Fibroblast of the aortic adventitia (primary cell): ENCODE results near the gene NXPH4. TPM values are rescaled to one million over a fixed set of nuclear protein-coding genes. Genes with fewer than 3 reads are reported as not detected.

Source experiments
- DNase-seq: peaks from one replicate; pipeline ENCODE4 v3.0.0-alpha.2; 2010; ENCODE audit warnings: low read depth
- H3K4me3 ChIP-seq: 2 replicates; pipeline ENCODE4 v1.5.1; 2011; ENCODE audit warnings: low read depth, mild to moderate bottlenecking, control low read depth, low read length, moderate library complexity
- CTCF ChIP-seq: IDR thresholded peaks from 2 replicates; pipeline ENCODE4 v1.5.1; 2011; ENCODE audit warnings: mild to moderate bottlenecking, low read length, control low read depth, inconsistent platforms; ENCODE audit not compliant: insufficient read depth
- total RNA-seq: library from RNA; depleted of rRNA; stranded (reverse); fragments of >200 nt; gene quantifications from 2 replicates; pipeline ENCODE4 v1.2.3, GENCODE V29; 2012; ENCODE audit warnings: low replicate concordance

The NXPH4 gene
- total RNA-seq, 1 donor, result 1.9 TPM

- TF ChIP-seq CTCF, result no peak
- no peak for DNase-seq
- H3K4me3 ChIP-seq, result no peak overlapping the region
Observed at GRCh38 chr12:57212701-57213057, 3.9 kb upstream of the NXPH4 start.

- H3K4me3 ChIP-seq, result no peak overlapping the region
- TF ChIP-seq CTCF, result peak; percentile 94
- DNase-seq, result peak; percentile 87
Observed at GRCh38 chr12:57213058-57213715, 3.4 kb upstream of the NXPH4 start.

GRCh38 chr12:57213763-57214397 lies 2.7 kb upstream of the NXPH4 start:
- H3K4me3 ChIP-seq, result no peak overlapping the region
- no peak for DNase-seq
- no peak for TF ChIP-seq CTCF

- peak; percentile 57 for DNase-seq
- peak; percentile 73 for TF ChIP-seq CTCF
Observed at GRCh38 chr12:57214398-57214781, 2.2 kb upstream of the NXPH4 start.

GRCh38 chr12:57215065-57215464 lies 1.5 kb upstream of the NXPH4 start:
- TF ChIP-seq CTCF, result no peak
- no peak for DNase-seq
- H3K4me3 ChIP-seq, result no peak overlapping the region

More at GRCh38 chr12:57214398-57214781, 2.2 kb upstream of the NXPH4 start:
- no peak overlapping the region for H3K4me3 ChIP-seq

GRCh38 chr12:57215668-57216013 lies 953 bp upstream of the NXPH4 start:
- no peak for TF ChIP-seq CTCF
- H3K4me3 ChIP-seq, result no peak overlapping the region
- peak; percentile 38 for DNase-seq
